Measurements from ENCODE around the gene LPCAT3.

DNA sequence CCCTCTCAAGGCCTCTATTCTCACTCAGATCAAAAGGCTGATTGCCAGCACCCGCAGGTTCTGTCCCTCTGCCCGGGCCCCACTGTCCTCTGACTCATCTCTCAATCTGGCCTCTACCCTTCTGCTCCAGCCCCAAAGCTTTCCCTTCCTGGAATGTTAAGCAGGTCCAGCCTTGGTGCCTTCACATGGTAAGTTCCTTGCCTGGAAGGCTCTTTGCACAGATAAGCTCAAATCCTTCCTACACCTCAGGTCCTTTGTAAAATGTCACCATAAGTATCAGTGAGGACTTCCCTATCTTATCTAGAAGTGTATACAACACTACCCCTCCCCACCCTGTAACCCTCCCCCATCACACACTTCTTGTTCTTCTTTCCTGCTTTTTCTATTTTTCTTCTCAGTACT is 22.2 kb downstream of the LPCAT3 start:
- TF ChIP-seq, protein P1, sequence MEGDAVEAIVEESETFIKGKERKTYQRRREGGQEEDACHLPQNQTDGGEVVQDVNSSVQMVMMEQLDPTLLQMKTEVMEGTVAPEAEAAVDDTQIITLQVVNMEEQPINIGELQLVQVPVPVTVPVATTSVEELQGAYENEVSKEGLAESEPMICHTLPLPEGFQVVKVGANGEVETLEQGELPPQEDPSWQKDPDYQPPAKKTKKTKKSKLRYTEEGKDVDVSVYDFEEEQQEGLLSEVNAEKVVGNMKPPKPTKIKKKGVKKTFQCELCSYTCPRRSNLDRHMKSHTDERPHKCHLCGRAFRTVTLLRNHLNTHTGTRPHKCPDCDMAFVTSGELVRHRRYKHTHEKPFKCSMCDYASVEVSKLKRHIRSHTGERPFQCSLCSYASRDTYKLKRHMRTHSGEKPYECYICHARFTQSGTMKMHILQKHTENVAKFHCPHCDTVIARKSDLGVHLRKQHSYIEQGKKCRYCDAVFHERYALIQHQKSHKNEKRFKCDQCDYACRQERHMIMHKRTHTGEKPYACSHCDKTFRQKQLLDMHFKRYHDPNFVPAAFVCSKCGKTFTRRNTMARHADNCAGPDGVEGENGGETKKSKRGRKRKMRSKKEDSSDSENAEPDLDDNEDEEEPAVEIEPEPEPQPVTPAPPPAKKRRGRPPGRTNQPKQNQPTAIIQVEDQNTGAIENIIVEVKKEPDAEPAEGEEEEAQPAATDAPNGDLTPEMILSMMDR (IDR thresholded peaks at IDR 0.05; ENCODE audit: low read depth, low read length, poor library complexity, severe bottlenecking), result no peak
- no peak for TF ChIP-seq EZH2phosphoT487 (IDR thresholded peaks at IDR 0.05; ENCODE audit: borderline replicate concordance, low read length)

All from DOHH2 (cell line).